Lower leg skin (tissue), 3 donors: ENCODE data around the gene TMEM151B.

Source experiments
- CTCF ChIP-seq, 3 donors: fragments of 450-650 bp; IDR thresholded peaks; one replicate each; pipeline ENCODE4 v1.5.1; 2016; ENCODE audit warnings: antibody characterized with exemption in 3 of 3, mild to moderate bottlenecking in 3 of 3, moderate library complexity in 2 of 3
- POLR2A ChIP-seq, 2 donors: fragments of 450-650 bp; IDR thresholded peaks; one replicate each; pipeline ENCODE4 v1.6.1; 2016 to 2017; ENCODE audit warnings: antibody characterized with exemption in 2 of 2, mild to moderate bottlenecking in 1 of 2, moderate library complexity in 1 of 2

GRCh38 chr6:44342052-44342451 is 71.8 kb downstream of the TMEM151B start:
- TF ChIP-seq CTCF (IDR thresholded peaks at IDR 0.05): no peak
- no peak for TF ChIP-seq POLR2A (IDR thresholded peaks at IDR 0.05)
